Pancreas (tissue), 10 donors: ENCODE data around the gene EFCAB14. TPM values are rescaled to one million over a fixed set of nuclear protein-coding genes. Genes with fewer than 3 reads are reported as not detected.
"Not testable (repeated sequence)": the region's sequence is repeated elsewhere in the genome, so short reads cannot be mapped to it uniquely, and the experiment has no call there.

Source experiments
- ATAC-seq, 4 donors: fragments of 200-7000 bp; cut with Tn5 transposase; one replicate each; pipeline versions ENCODE4 v1.8.0 to v1.9.1; 2020; ENCODE audit warnings: mild to moderate bottlenecking in 4 of 4, moderate library complexity in 4 of 4
- DNase-seq, 6 donors: peaks; one replicate each; pipeline ENCODE4 v3.0.0-alpha.2; 2020
- FAIRE-seq: peaks from 2 replicates; lab custom pipeline; 2012; peaks lifted over from hg19 to GRCh38; lab: Jason Lieb, UNC
- H3K27ac ChIP-seq, 4 donors: fragments of 200-600 bp; sonication (generic); 1 replicate in 3 of 4; 2 replicates in 1 of 4; pipeline versions ENCODE4 v1.5.0 to v1.8.0; 2020
- H3K27me3 ChIP-seq, 4 donors: fragments of 200-600 bp; one replicate each; pipeline ENCODE4 v1.8.0; 2021
- H3K36me3 ChIP-seq, 3 donors: fragments of 200-600 bp; sonication (generic) in 1 of 3; one replicate each; pipeline versions ENCODE4 v1.5.0 to v1.8.0; 2020 to 2021
- H3K4me1 ChIP-seq, 3 donors: fragments of 200-600 bp; one replicate each; pipeline ENCODE4 v1.8.0; 2021
- H3K4me3 ChIP-seq, 4 donors: fragments of 200-600 bp; sonication (generic) in 2 of 4; one replicate each; pipeline versions ENCODE4 v1.5.0 to v1.8.0; 2020 to 2021
- H3K9me3 ChIP-seq, 4 donors: fragments of 200-600 bp; one replicate each; pipeline ENCODE4 v1.8.0; 2021
- WGBS, 2 donors: extraction: QIAGEN DNeasy Blood & Tissue Kit; methylation state at CpG; one replicate each; pipeline ENCODE4 v1.1.7; 2013; 5-methylcytosine and 5-hydroxymethylcytosine counted together
- intact Hi-C, 3 donors: fragments of 100-400 bp; cut with DNase I; formaldehyde crosslinking; loops; one replicate each; pipeline versions ENCODE4 v1.11.1 to v1.14.2; 2022
- polyA plus RNA-seq, 2 donors: library from polyadenylated mRNA; stranded (reverse); fragments of 200-250 nt; gene quantifications; one replicate each; pipeline ENCODE4 v1.2.3, GENCODE V29; 2013
- total RNA-seq, 6 donors: library from RNA; stranded (reverse); fragmentation: NEBNext Ultra II Directional in 4 of 6; extraction: Animal tissue kit (Norgen Biotek cat#: 25700) in 4 of 6; gene quantifications; one replicate each; pipeline versions ENCODE4 v1.2.1 to v1.2.4, GENCODE V29; 2021 to 2023
- TF ChIP-seq, protein P1 (sequence below), 4 donors: fragments of 200-600 bp; sonication (generic) in 3 of 4; IDR thresholded peaks; one replicate each; pipeline versions ENCODE4 v1.5.0 to v1.8.0; 2021; ENCODE audit warnings: antibody characterized with exemption in 4 of 4
- donor health status: healthy with polysubstance abuse.
- donor health status: DM: no; HTN: no; CAD: no; lungs with moderate emphysema.
- donor health status: DM: no; HTN: no; CAD: no.
- donor health status: control.
- donor health status: control.
- donor health status: Bipolar disorder and iron deficiency.
- donor health status: DM: yes; HTN: yes; CAD: no.
- donor health status: DM: no; HTN: no; CAD: no.
- donor health status: DM: no; HTN: no; CAD: no.
- donor health status: DM: yes; HTN: yes; CAD: no.

EFCAB14 gene
- total and polyA plus RNA-seq, 8 donors = 8.4 to 55.2 (median 28.7) TPM

DNA sequence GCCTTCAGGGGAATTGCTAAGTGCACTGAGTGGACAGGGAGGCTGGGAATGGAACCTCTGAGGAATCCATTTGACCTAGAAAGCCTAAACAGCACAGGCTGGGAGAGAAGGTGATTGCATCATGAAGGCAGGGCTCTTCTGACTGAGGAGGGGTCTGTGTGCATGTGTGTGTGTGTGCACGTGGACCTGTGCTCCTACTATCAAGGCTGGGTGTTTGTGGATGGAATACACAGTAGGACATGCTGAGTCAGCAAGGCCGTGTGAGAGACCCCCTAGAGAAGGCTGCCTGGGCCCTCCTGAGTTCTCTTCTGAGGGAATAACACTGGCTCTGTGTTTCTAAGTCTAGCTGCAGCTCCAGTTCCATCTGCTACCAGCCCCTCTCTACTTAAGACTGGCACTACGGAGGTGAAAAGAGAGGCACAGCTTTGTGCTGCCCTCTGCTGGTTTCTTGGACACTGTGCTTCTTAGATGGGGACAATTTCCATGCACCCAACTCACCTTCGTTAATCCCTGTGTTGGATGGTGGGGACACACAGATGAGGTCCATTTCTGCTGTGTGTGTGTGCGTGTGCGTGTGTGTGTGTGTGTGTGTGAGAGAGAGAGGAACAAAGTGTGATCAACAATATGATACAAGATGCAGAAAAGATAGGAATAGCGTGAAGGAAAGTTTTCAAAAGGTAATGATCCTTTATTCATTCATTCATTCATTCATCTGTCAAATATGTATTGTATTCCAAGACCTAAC, 6.2 kb upstream of the EFCAB14 start:
- no peaks in the 10 kb centered on the region for H3K4me1 ChIP-seq
- DNase-seq (peak in 5 of 6 donors; percentile 55 to 78 (median 62)), ATAC-seq (peak; percentile 92 to 100 (median 99)), FAIRE-seq (no peak)
- no peaks in the 10 kb centered on the region for H3K27me3 ChIP-seq
- 11 to 19% methylated on average over 7 of the region's 7 CpGs for WGBS, 2 donors
- no peak overlapping the region for H3K4me3 ChIP-seq
- intact Hi-C loops = loop anchor here in 2 of 3 donors (5.0 to 10.0 kb wide), 3 partner anchors 100 to 180 kb away; no protein-coding TSS in a partner anchor
- H3K36me3 ChIP-seq = no peaks in the 10 kb centered on the region
- H3K27ac ChIP-seq = no peak overlapping the region
- no peaks in the 10 kb centered on the region for H3K9me3 ChIP-seq
- TF ChIP-seq, protein P1, sequence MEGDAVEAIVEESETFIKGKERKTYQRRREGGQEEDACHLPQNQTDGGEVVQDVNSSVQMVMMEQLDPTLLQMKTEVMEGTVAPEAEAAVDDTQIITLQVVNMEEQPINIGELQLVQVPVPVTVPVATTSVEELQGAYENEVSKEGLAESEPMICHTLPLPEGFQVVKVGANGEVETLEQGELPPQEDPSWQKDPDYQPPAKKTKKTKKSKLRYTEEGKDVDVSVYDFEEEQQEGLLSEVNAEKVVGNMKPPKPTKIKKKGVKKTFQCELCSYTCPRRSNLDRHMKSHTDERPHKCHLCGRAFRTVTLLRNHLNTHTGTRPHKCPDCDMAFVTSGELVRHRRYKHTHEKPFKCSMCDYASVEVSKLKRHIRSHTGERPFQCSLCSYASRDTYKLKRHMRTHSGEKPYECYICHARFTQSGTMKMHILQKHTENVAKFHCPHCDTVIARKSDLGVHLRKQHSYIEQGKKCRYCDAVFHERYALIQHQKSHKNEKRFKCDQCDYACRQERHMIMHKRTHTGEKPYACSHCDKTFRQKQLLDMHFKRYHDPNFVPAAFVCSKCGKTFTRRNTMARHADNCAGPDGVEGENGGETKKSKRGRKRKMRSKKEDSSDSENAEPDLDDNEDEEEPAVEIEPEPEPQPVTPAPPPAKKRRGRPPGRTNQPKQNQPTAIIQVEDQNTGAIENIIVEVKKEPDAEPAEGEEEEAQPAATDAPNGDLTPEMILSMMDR (IDR thresholded peaks at IDR 0.05) = peak; percentile 56 to 66 (median 62)

DNA sequence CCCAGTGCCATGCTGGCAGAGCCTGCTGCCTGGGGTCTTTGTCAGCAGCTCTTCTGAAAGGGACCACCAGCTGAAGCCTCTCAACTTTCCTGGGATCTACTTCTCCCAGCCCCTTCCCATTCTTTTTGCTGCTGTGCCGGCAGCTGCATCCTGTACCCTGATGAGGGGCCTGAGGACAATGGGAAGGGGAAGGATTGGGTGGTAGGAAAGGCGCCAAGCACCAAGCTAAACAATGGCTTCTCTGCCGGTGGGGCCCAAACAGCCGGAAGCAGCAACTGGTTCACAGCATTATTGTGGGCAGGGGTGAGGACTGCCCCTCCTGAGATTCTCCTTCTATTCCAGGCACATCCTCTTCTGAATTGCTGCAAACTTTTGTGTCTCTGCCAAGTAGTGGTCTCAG, 5.0 kb upstream of the EFCAB14 start:
- peaks cover 0 to 6% (median 0%) of the 10 kb centered on the region in 3 donors for H3K4me1 ChIP-seq
- no peak overlapping the region for H3K4me3 ChIP-seq
- no peaks in the 10 kb centered on the region for H3K9me3 ChIP-seq
- TF ChIP-seq, protein P1 (IDR thresholded peaks at IDR 0.05) = no peak
- no peak overlapping the region for H3K27ac ChIP-seq
- DNase-seq (no peak), ATAC-seq (no peak), FAIRE-seq (no peak)
- H3K36me3 ChIP-seq = no peaks in the 10 kb centered on the region
- intact Hi-C loops = loop anchor here in 2 of 3 donors (5.0 to 10.0 kb wide), 3 partner anchors 99 to 179 kb away; no protein-coding TSS in a partner anchor
- 73 to 82% methylated on average over 4 of the region's 4 CpGs for WGBS, 2 donors
- no peaks in the 10 kb centered on the region for H3K27me3 ChIP-seq

DNA sequence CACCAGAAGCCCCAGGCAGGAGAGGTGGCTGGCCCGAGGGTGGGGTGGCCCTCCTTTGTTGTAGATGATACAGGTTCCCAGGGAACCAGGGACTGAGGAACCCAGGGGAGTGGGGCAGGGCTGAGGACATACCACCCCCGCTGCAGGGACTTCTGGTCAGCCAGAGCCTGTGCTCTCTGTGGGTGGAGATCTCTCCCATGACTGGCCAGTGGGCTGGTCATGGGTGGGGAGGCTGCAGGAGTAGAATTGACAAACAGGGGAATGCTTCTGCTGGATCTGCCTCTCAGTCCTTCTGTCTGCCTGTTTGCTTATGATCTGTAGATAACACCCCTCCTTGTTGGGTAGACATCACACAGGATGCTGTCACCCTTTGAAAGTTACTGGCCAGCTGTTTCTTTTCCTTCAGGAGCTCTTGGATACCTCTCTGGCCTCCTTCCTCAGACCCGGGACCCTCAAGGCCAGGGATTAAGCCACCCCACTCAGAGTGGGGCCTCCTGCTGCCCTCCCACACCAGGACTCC, 2.8 kb upstream of the EFCAB14 start:
- no peak for FAIRE-seq

DNA sequence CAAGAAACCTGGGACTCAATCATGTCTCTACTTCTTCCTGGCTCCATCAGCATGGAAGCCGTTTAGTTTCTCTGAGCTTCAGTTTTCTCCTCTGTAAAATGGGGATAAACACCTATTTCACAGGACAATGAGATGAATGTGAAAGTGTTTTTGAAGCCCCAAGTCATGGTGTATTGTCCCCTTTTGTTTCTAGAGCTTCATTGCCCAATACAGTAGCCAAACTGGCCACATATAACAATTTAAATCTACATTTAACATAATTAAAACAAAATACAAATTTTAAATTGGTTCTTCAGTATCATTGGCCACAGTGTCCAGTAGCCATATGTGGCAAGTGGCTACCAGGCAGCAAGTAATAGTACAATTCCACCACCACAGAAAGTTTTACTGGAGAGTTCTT, 2.3 kb upstream of the EFCAB14 start:
- ATAC-seq = no peak
- Histone ChIP-seq H3K27me3 (no peaks in the 10 kb centered on the region), H3K9me3 (no peaks in the 10 kb centered on the region), H3K4me3 (no peak overlapping the region), H3K27ac (no peak overlapping the region), H3K36me3 (no peaks in the 10 kb centered on the region), H3K4me1 (peaks cover 10 to 26% (median 16%) of the 10 kb centered on the region in 3 donors)
- TF ChIP-seq, protein P1 (IDR thresholded peaks at IDR 0.05) = no peak
- DNase-seq = no peak
- intact Hi-C loops = loop anchor here in 2 of 3 donors (5.0 to 10.0 kb wide), 3 partner anchors 96 to 176 kb away; no protein-coding TSS in a partner anchor
- no peak for FAIRE-seq
- 76 to 92% methylated on average over 1 of the region's 1 CpG for WGBS, 2 donors

More for the DNA sequence above, 2.8 kb upstream of the EFCAB14 start:
- Histone ChIP-seq H3K4me1 (peaks cover 10 to 20% (median 12%) of the 10 kb centered on the region in 3 donors), H3K27me3 (no peaks in the 10 kb centered on the region), H3K27ac (no peak overlapping the region), H3K9me3 (no peaks in the 10 kb centered on the region), H3K4me3 (no peak overlapping the region), H3K36me3 (no peaks in the 10 kb centered on the region)
- ATAC-seq (no peak), DNase-seq (no peak)
- intact Hi-C loops = loop anchor here in 2 of 3 donors (5.0 to 10.0 kb wide), 3 partner anchors 97 to 177 kb away; no protein-coding TSS in a partner anchor
- TF ChIP-seq, protein P1 (IDR thresholded peaks at IDR 0.05) = no peak
- 51 to 53% methylated on average over 3 of the region's 3 CpGs for WGBS, 2 donors

DNA sequence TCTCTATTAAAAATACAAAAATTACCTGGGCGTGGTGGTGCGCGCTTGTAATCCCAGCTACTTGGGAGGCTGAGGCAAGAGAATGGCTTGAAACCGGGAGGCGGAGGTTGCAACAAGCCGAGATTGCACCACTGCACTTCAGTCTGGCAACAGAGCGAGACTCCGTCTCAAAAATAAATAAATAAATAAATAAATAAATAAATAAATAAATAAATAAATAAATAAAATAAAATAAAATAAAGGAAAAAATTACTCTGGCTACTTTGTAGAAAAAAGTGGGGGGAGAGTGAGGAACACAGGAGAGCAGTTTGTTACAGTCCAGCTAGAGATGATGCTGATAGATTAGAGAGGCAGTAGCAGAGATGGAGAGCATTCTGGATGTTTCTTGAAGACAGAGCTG, 1.4 kb upstream of the EFCAB14 start:
- H3K9me3 ChIP-seq, H3K27me3 ChIP-seq, H3K36me3 ChIP-seq, H3K4me3 ChIP-seq, FAIRE-seq, ATAC-seq, H3K27ac ChIP-seq: not testable (repeated sequence)
- intact Hi-C loops = loop anchor here in 2 of 3 donors (5.0 to 10.0 kb wide), 3 partner anchors 96 to 176 kb away; no protein-coding TSS in a partner anchor
- 95 to 96% methylated on average over 8 of the region's 8 CpGs for WGBS, 2 donors
- DNase-seq = peak in 1 of 6 donors; percentile 8
- peaks cover 10 to 26% (median 16%) of the 10 kb centered on the region in 3 donors for H3K4me1 ChIP-seq
